ENCODE measurements around the gene INTU.

DNA sequence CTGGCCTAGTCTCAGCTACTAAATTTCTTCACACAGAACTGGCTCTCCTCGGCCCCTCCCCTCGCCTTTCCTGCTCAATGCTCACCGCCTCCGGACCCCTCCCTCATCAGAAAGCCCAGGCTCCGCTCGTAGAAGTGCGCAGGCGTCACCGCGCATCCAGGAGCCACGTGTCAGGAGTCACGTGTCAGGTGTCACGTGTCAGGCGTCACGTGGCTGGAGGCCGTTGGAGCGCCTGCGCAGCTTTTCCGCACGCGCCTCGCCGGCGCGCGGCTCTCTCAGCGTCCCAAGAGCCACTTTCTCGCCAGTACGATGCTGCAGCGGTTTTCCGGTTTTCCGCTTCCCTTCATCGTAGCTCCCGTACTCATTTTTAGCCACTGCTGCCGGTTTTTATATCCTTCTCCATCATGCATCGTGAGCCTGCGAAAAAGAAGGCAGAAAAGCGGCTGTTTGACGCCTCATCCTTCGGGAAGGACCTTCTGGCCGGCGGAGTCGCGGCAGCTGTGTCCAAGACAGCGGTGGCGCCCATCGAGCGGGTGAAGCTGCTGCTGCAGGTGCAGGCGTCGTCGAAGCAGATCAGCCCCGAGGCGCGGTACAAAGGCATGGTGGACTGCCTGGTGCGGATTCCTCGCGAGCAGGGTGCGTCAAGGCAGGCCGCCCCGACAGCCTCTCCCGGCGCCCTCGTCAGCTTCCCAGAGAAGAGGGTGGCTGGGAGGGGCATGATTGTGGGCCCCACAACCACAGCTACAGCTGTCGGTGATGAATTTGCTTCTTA is 97.6 kb downstream of the INTU start, which contains the start of gene SLC25A31:
- TF ChIP-seq POLR2A (IDR thresholded peaks at IDR 0.05; ENCODE audit: low read depth, low read length) (no peak), POLR2AphosphoS5 (IDR thresholded peaks at IDR 0.05; ENCODE audit: low read depth, low read length) (no peak), TAF1 (IDR thresholded peaks at IDR 0.05; ENCODE audit: low read depth, low read length) (no peak), SPI1 (IDR thresholded peaks at IDR 0.05; ENCODE audit: low read depth, low read length) (no peak), PAX5 (IDR thresholded peaks at IDR 0.05; ENCODE audit: insufficient read depth, low read length, severe bottlenecking) (no peak), POU2F2 (IDR thresholded peaks at IDR 0.05; ENCODE audit: low read depth, low read length) (no peak)

Data from GM12891 (cell line).